ENCODE measurements around the gene MYH15. TPM values are rescaled to one million over a fixed set of nuclear protein-coding genes. Genes with fewer than 3 reads are reported as not detected.

MYH15 gene
- total and polyA plus RNA-seq, 2 of the 4 experiments (the other 2 are of a cell fraction), result 0.10 to 0.36 TPM

- Histone ChIP-seq H3K27me3 (ENCODE audit: control insufficient read depth, insufficient read depth, low read length) (no peaks in the 10 kb centered on the region; the same call in 1 of the 2 replicates), H2BK15ac (ENCODE audit: low read depth, low read length) (no peak overlapping the region), H2BK20ac (ENCODE audit: low read depth, low read length) (no peak overlapping the region), H3K27ac (ENCODE audit: insufficient read depth, low read length) (no peak overlapping the region), H4K91ac (ENCODE audit: insufficient read depth, low read depth, low read length) (no peak overlapping the region), H3K4me1 (ENCODE audit: control insufficient read depth, insufficient read depth, low read length) (no peaks in the 10 kb centered on the region), H2AK5ac (ENCODE audit: low read depth, low read length) (no peak overlapping the region), H3K18ac (ENCODE audit: low read depth, low read length) (no peak overlapping the region), H4K5ac (ENCODE audit: low read depth, low read length) (no peak overlapping the region), H3K9me3 (ENCODE audit: control insufficient read depth, insufficient read depth, low read length) (no peaks in the 10 kb centered on the region), H2AFZ (replicated peaks; ENCODE audit: low read length, poor library complexity) (no peak overlapping the region), H3K23ac (ENCODE audit: low read depth, low read length) (no peak overlapping the region), H3K36me3 (ENCODE audit: control insufficient read depth, insufficient read depth, low read length) (no peaks in the 10 kb centered on the region), H3K4me3 (ENCODE audit: insufficient read depth, low read depth, low read length) (no peak overlapping the region), H2BK120ac (ENCODE audit: low read depth, low read length) (no peak overlapping the region), H3K4me2 (ENCODE audit: low read depth, low read length) (no peak overlapping the region), H2BK5ac (ENCODE audit: low read depth, low read length, poor library complexity, severe bottlenecking) (no peak overlapping the region), H3K4ac (ENCODE audit: low read depth, low read length) (no peak overlapping the region), H4K20me1 (ENCODE audit: insufficient read depth, low read length) (no peaks in the 10 kb centered on the region), H3K9me1 (ENCODE audit: insufficient read depth, low read length) (no peaks in the 10 kb centered on the region), H2AK9ac (replicated peaks; ENCODE audit: low read depth, low read length, poor library complexity) (no peak overlapping the region), H4K8ac (ENCODE audit: low read depth in 2 of 2, low read length in 2 of 2) (no peak overlapping the region), H3K9ac (ENCODE audit: low read depth, low read length) (no peak overlapping the region), H3K79me1 (ENCODE audit: low read depth in 1 of 2, low read length in 2 of 2) (no peaks in the 10 kb centered on the region), H3K56ac (ENCODE audit: extremely low read depth, insufficient read depth, low read length) (no peak overlapping the region), H3K14ac (replicated peaks; ENCODE audit: low read depth, low read length) (no peak overlapping the region)
- no peak for TF ChIP-seq RFX5 (IDR thresholded peaks at IDR 0.05; ENCODE audit: low read depth, low read length)
- no peak for TF ChIP-seq FOS (IDR thresholded peaks at IDR 0.05; ENCODE audit: low read depth, low read length)
- TF ChIP-seq RCOR1 (IDR thresholded peaks at IDR 0.05; ENCODE audit: insufficient replicate concordance, low read length), result no peak
- TF ChIP-seq BHLHE40 (IDR thresholded peaks at IDR 0.05; ENCODE audit: low read depth, low read length), result no peak
- TF ChIP-seq USF2 (IDR thresholded peaks at IDR 0.05; ENCODE audit: low read depth, low read length), result no peak
- ChIA-PET POLR2A (ENCODE audit: unreplicated experiment) (no interaction called here), CTCF (no interaction called here)
- ATAC-seq (ENCODE audit: low read depth) (no peak), DNase-seq (no peak)
- WGBS, 2 experiments (ENCODE audit: extremely low coverage in 2 of 2, insufficient read length in 1 of 2), result 58% methylated on average over 2 of the region's 2 CpGs; no CpG with 5 or more reads in 1 of the 2 experiments
- intact Hi-C loops (cut with micrococcal nuclease), result no loop called here
- no TSS peak for BruUV-seq (replicated peaks)
- in situ Hi-C loops (cut with MboI; ENCODE audit: low sequenced_read_pairs), result no loop called here
- dilution Hi-C loops (cut with HindIII; ENCODE audit: low sequenced_read_pairs, unreplicated experiment), result no loop called here
These were observed 15.6 kb upstream of the MYH15 start for GRCh38 chr3:108525971-108526370.

Data from IMR-90 (cell line).